Measurements from ENCODE around the gene SLC44A1. TPM values are rescaled to one million over a fixed set of nuclear protein-coding genes. Genes with fewer than 3 reads are reported as not detected.

Gene SLC44A1
- total and polyA plus RNA-seq, 2 of the 13 experiments (the other 11 are each of a cell fraction or from before 2014, with no cell fraction given), result 21.4 to 40.8 TPM

DNA sequence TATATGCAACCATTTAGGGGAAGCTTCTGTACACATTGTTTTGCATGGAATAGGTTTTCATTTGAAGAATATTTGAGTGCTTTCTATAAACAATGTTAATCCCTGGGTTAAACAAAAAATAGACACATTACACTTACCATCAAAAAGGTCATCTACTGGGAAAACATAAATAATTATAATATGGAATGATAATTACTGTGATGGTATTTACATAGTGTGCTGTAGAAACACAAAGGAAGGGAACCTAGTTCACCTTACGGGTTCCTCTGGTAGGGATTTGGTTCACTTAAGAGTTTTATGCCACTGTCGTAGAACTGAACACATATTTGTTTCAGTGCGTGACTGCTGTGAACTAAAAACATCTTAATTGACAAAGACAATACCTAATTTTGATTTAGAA is 44.9 kb downstream of the SLC44A1 start:
- 96% methylated on average over 3 of the region's 3 CpGs for WGBS (ENCODE audit: low lambda C conversion rate)
- ATAC-seq (no peak), DNase-seq (ENCODE audit: low spot score) (no peak), FAIRE-seq (no peak)
- BruUV-seq (replicated peaks), result no TSS peak
- no peak overlapping the region for H3K4me3 ChIP-seq (replicated peaks in 1 of 3; ENCODE audit: insufficient read depth in 1 of 3, low read depth in 2 of 3, low read length in 3 of 3)
- intact Hi-C loops (cut with micrococcal nuclease; ENCODE audit: unreplicated experiment), result no loop called here
- ChIA-PET POLR2A (no interaction called here), CTCF (ENCODE audit: low intra/inter-chr PET ratio, low total read pairs) (no interaction called here)
- no peak overlapping the region for H3K27ac ChIP-seq (ENCODE audit: extremely low read length, insufficient read depth, low read length)
- H4K20me1 ChIP-seq (ENCODE audit: insufficient read depth, low read length), result no peaks in the 10 kb centered on the region
- no peak overlapping the region for H3K4me2 ChIP-seq (ENCODE audit: low read depth, low read length)
- in situ Hi-C loops (cut with HindIII; ENCODE audit: extremely low pct_ligation_motif_present, low pct_unique_long_range_greater_than_20kb), result no loop called here
- H3K9me3 ChIP-seq (ENCODE audit: low read length), result no peaks in the 10 kb centered on the region
- no peaks in the 10 kb centered on the region for H3K36me3 ChIP-seq (replicated peaks in 1 of 2; ENCODE audit: control insufficient read depth in 1 of 2, insufficient read depth in 2 of 2, low read length in 2 of 2)
- H3K9ac ChIP-seq (ENCODE audit: insufficient read depth, low read depth, low read length), result no peak overlapping the region
- peaks cover 35% of the 10 kb centered on the region for H3K79me2 ChIP-seq (ENCODE audit: insufficient read depth, low read length)
- peaks cover 61% of the 10 kb centered on the region for H3K4me1 ChIP-seq (ENCODE audit: insufficient read depth, low read length)
- no peak overlapping the region for H2AFZ ChIP-seq (ENCODE audit: low read length)
- H3K27me3 ChIP-seq (ENCODE audit: control insufficient read depth in 1 of 2, insufficient read depth in 2 of 2, low read length in 2 of 2), result no peaks in the 10 kb centered on the region
- TF ChIP-seq, protein P1, sequence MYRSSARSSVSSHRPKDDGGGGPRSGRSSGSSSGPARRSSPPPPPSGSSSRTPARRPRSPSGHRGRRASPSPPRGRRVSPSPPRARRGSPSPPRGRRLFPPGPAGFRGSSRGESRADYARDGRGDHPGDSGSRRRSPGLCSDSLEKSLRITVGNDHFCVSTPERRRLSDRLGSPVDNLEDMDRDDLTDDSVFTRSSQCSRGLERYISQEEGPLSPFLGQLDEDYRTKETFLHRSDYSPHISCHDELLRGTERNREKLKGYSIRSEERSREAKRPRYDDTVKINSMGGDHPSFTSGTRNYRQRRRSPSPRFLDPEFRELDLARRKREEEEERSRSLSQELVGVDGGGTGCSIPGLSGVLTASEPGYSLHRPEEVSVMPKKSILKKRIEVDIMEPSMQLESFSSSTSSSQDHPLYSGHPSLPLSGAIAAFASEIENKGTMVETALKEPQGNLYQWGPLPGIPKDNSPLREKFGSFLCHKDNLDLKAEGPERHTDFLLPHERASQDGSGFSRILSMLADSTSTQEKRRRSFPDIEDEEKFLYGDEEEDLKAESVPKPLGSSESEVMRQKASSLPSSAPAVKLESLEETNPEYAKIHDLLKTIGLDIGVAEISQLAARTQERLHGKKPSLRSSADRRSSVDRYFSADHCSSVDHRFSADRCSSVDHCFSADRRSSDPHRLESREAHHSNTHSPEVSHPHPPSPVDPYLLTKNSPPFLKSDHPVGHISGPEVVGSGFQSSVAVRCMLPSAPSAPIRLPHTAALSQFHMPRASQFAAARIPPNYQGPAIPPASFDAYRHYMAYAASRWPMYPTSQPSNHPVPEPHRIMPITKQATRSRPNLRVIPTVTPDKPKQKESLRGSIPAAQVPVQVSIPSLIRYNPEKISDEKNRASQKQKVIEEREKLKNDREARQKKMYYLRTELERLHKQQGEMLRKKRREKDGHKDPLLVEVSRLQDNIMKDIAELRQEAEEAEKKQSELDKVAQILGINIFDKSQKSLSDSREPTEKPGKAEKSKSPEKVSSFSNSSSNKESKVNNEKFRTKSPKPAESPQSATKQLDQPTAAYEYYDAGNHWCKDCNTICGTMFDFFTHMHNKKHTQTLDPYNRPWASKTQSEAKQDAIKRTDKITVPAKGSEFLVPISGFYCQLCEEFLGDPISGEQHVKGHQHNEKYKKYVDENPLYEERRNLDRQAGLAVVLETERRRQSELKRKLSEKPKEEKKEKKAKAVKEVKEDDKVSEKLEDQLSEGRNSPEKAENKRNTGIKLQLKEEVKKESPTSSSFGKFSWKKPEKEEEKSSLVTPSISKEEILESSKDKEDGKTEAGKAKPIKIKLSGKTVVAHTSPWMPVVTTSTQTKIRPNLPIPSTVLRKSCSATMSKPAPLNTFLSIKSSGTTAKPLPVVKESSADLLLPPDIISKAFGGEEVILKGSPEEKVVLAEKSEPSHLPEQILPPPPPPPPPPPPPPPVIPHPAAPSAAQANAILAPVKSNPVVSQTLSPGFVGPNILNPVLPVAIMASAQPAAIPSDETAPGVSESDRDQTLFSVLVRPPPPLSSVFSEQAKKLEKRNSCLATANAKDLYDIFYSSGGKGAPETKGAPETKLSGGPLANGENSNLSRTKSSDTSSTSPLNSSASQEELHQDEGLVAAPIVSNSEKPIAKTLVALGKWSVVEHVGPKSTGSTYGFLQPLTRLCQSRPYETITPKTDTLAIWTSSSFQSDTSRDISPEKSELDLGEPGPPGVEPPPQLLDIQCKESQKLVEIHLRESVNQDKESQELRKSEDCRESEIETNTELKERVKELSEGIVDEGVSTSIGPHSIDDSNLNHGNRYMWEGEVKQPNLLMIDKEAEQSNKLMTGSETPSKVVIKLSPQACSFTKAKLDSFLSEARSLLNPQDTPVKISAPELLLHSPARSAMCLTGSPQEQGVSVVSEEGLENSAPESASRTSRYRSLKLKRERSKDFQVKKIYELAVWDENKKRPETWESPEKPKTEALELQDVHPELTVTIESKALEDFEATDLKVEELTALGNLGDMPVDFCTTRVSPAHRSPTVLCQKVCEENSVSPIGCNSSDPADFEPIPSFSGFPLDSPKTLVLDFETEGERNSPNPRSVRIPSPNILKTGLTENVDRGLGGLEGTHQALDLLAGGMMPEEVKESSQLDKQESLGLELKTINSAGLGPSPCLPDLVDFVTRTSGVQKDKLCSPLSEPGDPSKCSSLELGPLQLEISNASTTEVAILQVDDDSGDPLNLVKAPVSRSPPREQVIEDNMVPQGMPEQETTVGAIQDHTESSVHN (CRISPR knock-in tag; IDR thresholded peaks at IDR 0.05), result no peak
- TF ChIP-seq, protein P2, sequence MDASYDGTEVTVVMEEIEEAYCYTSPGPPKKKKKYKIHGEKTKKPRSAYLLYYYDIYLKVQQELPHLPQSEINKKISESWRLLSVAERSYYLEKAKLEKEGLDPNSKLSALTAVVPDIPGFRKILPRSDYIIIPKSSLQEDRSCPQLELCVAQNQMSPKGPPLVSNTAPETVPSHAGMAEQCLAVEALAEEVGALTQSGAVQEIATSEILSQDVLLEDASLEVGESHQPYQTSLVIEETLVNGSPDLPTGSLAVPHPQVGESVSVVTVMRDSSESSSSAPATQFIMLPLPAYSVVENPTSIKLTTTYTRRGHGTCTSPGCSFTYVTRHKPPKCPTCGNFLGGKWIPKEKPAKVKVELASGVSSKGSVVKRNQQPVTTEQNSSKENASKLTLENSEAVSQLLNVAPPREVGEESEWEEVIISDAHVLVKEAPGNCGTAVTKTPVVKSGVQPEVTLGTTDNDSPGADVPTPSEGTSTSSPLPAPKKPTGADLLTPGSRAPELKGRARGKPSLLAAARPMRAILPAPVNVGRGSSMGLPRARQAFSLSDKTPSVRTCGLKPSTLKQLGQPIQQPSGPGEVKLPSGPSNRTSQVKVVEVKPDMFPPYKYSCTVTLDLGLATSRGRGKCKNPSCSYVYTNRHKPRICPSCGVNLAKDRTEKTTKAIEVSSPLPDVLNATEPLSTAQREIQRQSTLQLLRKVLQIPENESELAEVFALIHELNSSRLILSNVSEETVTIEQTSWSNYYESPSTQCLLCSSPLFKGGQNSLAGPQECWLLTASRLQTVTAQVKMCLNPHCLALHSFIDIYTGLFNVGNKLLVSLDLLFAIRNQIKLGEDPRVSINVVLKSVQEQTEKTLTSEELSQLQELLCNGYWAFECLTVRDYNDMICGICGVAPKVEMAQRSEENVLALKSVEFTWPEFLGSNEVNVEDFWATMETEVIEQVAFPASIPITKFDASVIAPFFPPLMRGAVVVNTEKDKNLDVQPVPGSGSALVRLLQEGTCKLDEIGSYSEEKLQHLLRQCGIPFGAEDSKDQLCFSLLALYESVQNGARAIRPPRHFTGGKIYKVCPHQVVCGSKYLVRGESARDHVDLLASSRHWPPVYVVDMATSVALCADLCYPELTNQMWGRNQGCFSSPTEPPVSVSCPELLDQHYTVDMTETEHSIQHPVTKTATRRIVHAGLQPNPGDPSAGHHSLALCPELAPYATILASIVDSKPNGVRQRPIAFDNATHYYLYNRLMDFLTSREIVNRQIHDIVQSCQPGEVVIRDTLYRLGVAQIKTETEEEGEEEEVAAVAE (CRISPR knock-in tag; IDR thresholded peaks at IDR 0.05; ENCODE audit: borderline replicate concordance), result no peak
- no peak for TF ChIP-seq SIN3B (IDR thresholded peaks at IDR 0.05; ENCODE audit: low read length)
- no peak for TF ChIP-seq SPEN (CRISPR knock-in tag; IDR thresholded peaks at IDR 0.05; ENCODE audit: low read depth)
- TF ChIP-seq ZBTB20 (CRISPR knock-in tag; IDR thresholded peaks at IDR 0.05; ENCODE audit: borderline replicate concordance, low read depth), result no peak
- TF ChIP-seq POGZ (CRISPR knock-in tag; IDR thresholded peaks at IDR 0.05), result no peak
- TF ChIP-seq ZNF644 (CRISPR knock-in tag; IDR thresholded peaks at IDR 0.05; ENCODE audit: low read depth), result no peak
- TF ChIP-seq, protein P3, sequence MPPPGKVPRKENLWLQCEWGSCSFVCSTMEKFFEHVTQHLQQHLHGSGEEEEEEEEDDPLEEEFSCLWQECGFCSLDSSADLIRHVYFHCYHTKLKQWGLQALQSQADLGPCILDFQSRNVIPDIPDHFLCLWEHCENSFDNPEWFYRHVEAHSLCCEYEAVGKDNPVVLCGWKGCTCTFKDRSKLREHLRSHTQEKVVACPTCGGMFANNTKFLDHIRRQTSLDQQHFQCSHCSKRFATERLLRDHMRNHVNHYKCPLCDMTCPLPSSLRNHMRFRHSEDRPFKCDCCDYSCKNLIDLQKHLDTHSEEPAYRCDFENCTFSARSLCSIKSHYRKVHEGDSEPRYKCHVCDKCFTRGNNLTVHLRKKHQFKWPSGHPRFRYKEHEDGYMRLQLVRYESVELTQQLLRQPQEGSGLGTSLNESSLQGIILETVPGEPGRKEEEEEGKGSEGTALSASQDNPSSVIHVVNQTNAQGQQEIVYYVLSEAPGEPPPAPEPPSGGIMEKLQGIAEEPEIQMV (CRISPR knock-in tag; IDR thresholded peaks at IDR 0.05; ENCODE audit: low read depth), result no peak
- TF ChIP-seq ZNF550 (CRISPR knock-in tag; IDR thresholded peaks at IDR 0.05; ENCODE audit: borderline replicate concordance), result no peak
- TF ChIP-seq FOXA1 (IDR thresholded peaks at IDR 0.05), result no peak
- TF ChIP-seq FOXA1 (CRISPR knock-in tag; IDR thresholded peaks at IDR 0.05), result no peak
- no peak for TF ChIP-seq SP5 (CRISPR knock-in tag; IDR thresholded peaks at IDR 0.05; ENCODE audit: borderline replicate concordance, low read depth)
